Hepatocyte (in vitro differentiated cells): ENCODE data around the gene SPACA7.

Experiments
- EZH2 ChIP-seq: fragments of 200-600 bp; sonication (generic); IDR thresholded peaks from 2 replicates; pipeline ENCODE4 v1.6.1; 2016; ENCODE audit warnings: antibody characterized with exemption, mild to moderate bottlenecking, borderline replicate concordance
- EZH2phosphoT487 ChIP-seq: fragments of 200-600 bp; sonication (generic); IDR thresholded peaks from one replicate; pipeline ENCODE4 v1.6.1; 2018; ENCODE audit warnings: antibody characterized with exemption, mild to moderate bottlenecking, low read depth, moderate library complexity; ENCODE audit not compliant: unreplicated experiment, severe bottlenecking
- TF ChIP-seq, protein P1 (sequence below): fragments of 200-600 bp; sonication (generic); IDR thresholded peaks from 2 replicates; pipeline ENCODE4 v1.5.1; 2016; ENCODE audit warnings: antibody characterized with exemption, mild to moderate bottlenecking; ENCODE audit not compliant: poor library complexity

DNA sequence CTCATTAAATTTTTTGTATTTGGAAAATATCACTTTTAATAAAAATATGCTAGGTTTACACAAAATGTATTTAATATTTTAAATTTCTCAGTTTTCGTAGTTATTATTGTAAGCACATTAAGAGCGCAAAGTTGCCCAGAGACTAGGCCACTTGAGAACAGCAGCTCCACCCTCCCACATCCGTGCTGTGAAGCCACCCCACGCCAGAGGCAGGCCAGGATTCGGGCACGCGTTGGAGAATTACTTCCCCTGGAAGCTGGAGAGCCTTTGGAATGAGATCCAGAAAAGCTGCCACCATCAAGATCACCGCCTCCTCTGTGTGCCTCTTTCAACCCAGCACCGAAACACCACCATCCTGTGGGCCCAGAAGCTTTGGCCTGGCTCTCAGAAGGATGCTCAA, 41.0 kb upstream of the SPACA7 start:
- TF ChIP-seq, protein P1, sequence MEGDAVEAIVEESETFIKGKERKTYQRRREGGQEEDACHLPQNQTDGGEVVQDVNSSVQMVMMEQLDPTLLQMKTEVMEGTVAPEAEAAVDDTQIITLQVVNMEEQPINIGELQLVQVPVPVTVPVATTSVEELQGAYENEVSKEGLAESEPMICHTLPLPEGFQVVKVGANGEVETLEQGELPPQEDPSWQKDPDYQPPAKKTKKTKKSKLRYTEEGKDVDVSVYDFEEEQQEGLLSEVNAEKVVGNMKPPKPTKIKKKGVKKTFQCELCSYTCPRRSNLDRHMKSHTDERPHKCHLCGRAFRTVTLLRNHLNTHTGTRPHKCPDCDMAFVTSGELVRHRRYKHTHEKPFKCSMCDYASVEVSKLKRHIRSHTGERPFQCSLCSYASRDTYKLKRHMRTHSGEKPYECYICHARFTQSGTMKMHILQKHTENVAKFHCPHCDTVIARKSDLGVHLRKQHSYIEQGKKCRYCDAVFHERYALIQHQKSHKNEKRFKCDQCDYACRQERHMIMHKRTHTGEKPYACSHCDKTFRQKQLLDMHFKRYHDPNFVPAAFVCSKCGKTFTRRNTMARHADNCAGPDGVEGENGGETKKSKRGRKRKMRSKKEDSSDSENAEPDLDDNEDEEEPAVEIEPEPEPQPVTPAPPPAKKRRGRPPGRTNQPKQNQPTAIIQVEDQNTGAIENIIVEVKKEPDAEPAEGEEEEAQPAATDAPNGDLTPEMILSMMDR: no peak
- TF ChIP-seq EZH2 (no peak), EZH2phosphoT487 (no peak)
